IPS-NIHi7 (cell line): ENCODE data around the gene NKIRAS2.
A peak's percentile ranks its signal among the peaks of the same experiment; 100 is the strongest.

Source experiments
- DNase-seq: peaks from one replicate; pipeline ENCODE4 v3.0.0; 2012; ENCODE audit warnings: mixed read lengths; ENCODE audit errors: extremely low spot score

Gene NKIRAS2

GRCh38 chr17:42026857-42027589 is 7.1 kb downstream of the NKIRAS2 start:
- DNase-seq: peak; percentile 19

DNA sequence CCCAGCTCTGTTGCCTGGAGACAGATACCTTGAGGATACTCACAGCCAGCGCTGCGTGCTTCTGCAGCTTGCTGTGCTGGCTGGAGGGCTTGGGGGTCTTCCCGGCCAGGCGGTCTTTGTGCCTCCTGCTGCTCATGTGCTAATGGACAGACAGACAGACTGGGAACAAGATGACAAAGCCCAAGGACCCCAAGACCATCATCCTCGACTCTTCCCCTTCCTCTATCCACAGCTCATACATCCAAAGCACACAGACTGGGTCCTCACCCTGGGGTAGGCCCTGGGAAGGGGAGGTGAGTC is 7.7 kb downstream of the NKIRAS2 start:
- no peak for DNase-seq

DNA sequence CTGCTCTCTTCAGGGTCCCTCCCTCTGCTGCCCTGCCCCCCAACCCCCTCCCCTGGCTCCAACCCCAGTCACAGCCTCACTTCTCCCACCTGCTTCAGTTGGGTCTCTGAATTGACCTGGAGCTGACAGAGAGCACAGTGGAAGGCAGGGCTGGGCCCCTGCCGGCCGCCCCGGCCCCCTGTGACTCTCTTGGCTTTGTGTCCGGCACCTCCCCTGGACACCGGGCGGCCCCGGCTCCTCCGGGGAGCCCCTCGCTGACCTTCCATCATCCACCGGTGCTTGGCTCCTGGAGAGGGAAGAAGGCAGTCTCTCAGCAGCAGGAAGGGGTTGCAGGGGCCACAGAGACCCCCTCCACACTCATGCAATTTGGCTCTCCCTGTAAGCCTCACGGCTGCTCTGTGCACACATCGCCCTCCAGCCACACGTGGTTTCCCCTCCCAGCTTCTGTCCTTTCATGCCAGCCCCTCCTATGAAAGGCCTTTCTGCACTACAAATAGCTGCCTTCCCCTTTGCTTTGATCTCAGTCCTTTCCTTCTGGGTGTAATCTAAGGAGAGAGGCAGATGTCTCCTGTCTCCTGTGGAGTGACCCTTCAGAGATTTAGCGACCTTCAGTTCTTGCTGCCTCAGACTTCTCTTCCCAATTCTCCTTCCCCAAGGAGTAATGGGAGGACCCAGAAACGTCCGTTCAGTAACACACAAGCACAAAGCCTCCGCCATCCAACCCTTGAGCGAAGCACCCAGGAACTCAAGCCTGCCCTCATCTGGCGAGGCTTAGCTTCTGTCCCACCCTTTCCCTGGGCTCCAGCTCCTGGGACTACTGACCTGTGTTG is 8.3 kb downstream of the NKIRAS2 start:
- DNase-seq: peak; percentile 84

GRCh38 chr17:42028791-42029127 is 8.9 kb downstream of the NKIRAS2 start:
- DNase-seq: no peak

DNA sequence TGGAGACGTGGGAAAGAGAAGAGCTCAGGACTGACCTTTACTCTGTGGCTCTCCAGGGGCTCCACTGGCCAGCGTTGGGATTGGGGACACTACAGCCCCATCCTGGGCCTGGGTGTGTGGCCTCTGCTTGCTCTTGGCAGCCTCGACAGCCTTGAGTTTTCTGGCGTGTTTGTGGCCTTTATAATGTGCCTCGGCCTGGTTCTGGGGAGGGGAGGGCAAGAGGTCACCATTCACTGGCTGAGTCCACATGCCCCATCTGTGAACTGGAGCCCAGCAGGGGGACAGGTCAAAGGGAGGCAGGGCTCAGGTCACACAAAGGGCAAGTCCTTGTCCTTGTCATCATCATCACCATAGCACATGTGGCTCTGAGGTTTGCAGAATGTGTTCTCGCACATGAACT is 11.7 kb downstream of the NKIRAS2 start:
- no peak for DNase-seq

GRCh38 chr17:42034059-42034458 is 14.2 kb downstream of the NKIRAS2 start:
- DNase-seq: no peak

GRCh38 chr17:42038221-42038973 is 18.5 kb downstream of the NKIRAS2 start:
- DNase-seq: no peak

- no peak for DNase-seq
Observed at GRCh38 chr17:42039794-42040763, 20.2 kb downstream of the NKIRAS2 start.

DNA sequence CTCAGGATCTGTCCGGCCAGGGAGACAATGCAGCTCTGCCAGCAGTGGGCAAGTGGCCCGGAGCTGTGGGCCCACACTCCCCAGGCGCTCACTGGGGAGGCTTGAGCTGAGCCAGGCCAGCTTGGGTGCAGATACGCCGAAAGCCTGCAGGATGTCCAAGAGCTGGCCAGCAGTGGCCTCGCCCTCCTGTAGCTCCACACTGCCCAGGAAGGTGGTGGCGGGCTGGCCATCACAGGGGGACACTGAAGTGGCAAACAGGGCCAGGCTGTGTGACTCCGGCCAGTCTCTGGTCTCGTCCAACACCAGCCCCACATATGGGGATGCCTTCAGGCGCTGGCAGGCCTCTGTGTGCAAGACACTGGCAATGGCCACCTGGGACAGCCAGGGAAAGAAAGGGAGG is 20.9 kb downstream of the NKIRAS2 start:
- no peak for DNase-seq

GRCh38 chr17:42041619-42042018 is 21.7 kb downstream of the NKIRAS2 start:
- no peak for DNase-seq

GRCh38 chr17:42042598-42043319 is 22.9 kb downstream of the NKIRAS2 start:
- no peak for DNase-seq

- DNase-seq: no peak
Observed at GRCh38 chr17:42045719-42046118, 25.8 kb downstream of the NKIRAS2 start.

GRCh38 chr17:42047343-42047742 is 27.5 kb downstream of the NKIRAS2 start:
- DNase-seq: no peak

GRCh38 chr17:42049834-42050392 is 30.0 kb downstream of the NKIRAS2 start:
- no peak for DNase-seq

DNA sequence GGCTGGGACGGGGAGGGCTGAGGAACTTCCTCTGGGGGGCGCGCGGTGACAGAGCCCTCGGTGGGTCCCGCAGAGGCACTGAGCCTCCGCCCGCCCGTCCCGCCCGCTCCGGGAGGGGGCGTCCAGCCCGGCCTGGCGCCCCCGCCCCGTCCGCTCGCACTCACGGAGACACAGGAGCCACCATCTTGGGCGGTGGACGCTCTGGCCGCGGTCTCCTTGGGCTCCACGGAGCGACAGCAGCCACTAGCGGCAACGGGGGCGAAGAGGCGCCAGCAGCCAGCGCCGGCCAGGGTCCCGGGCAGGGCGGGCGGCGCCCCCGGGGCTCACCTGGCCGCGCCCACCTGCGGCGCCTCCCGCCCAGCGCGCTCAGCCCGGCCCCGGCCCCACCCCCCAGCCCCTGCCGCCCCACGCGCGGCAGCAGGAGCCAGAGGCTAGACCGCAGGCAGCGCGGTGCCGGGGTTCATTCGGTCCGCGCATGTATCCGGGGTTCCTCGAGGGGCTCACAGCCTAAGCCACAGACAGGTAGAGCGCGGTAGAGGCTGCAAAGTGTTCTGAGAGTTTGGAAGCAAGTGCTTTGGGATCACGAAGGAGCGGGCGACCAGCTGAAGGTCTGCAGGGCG is 30.6 kb downstream of the NKIRAS2 start, which contains the start of gene C17orf113:
TSS of gene C17orf113 (minus strand) at position 209 of the 620 bp plus-strand sequence. CDS start 7,225 bp downstream, outside the sequence.
- peak; percentile 81 for DNase-seq

GRCh38 chr17:42051013-42051400 is 31.1 kb downstream of the NKIRAS2 start:
- DNase-seq: no peak

- DNase-seq: no peak
Observed at GRCh38 chr17:42051645-42052044, 31.8 kb downstream of the NKIRAS2 start.

DNA sequence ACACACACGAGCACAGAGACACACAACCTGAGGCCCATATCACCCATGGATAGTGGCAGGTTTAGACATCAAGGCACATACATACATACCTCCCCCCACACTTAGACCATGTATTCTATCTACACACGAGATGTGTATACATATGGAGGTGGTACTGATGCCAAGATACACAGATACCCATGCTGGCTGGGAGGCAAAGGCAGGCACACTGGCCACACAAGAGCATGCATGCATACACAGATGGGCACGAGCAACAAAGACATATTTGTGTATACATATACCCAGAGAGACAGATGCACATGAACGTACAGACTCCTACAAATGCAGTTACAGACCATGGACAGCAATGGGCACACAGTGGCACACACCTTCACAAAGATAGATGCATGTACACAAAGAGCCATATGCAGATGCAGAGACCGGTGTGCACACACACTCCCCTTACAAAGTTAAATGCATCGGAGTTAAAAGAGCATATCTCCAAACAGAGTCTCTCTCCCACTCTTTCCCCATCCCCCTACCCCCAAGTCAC is 32.5 kb downstream of the NKIRAS2 start:
- DNase-seq: no peak

GRCh38 chr17:42053731-42054500 is 34.0 kb downstream of the NKIRAS2 start:
- DNase-seq: no peak
